PC-3 (cell line): ENCODE results near the gene PRDM9. TPM values are rescaled to one million over a fixed set of nuclear protein-coding genes. Genes with fewer than 3 reads are reported as not detected.
"Not testable (repeated sequence)": the region's sequence is repeated elsewhere in the genome, so short reads cannot be mapped to it uniquely, and the experiment has no call there.

Experiments
- ATAC-seq: fragments of 200-7000 bp; cut with Tn5 transposase; 2 replicates; pipeline ENCODE4 v1.9.1; 2020; ENCODE audit warnings: mild to moderate bottlenecking, moderate library complexity
- BruUV-seq: library from RNA; stranded (reverse); fragments of 400-500 nt; replicated peaks from 2 replicates; lab custom pipeline; 2021; lab: Mats Ljungman, UMichigan
- CTCF ChIA-PET: fragments of 300-600 bp; sonication (Branson Sonifier 250); formaldehyde crosslinking; loops from one replicate; lab custom pipeline; 2022; ENCODE audit warnings: antibody characterized with exemption; lab: Charles Lee
- POLR2A ChIA-PET: fragments of 300-600 bp; sonication (Branson Sonifier 250); formaldehyde crosslinking; loops from one replicate; lab custom pipeline; 2022; ENCODE audit warnings: antibody characterized with exemption; ENCODE audit not compliant: unreplicated experiment; lab: Charles Lee
- DNase-seq: peaks from one replicate; pipeline ENCODE4 v3.0.0-alpha.2; 2015
- H2AFZ ChIP-seq: fragments of 300-600 bp; sonication (generic); 2 replicates; pipeline ENCODE4 v1.6.0; 2016; ENCODE audit warnings: antibody characterized with exemption, low read length
- H3F3A ChIP-seq: fragments of 300-600 bp; sonication (generic); one replicate; pipeline ENCODE4 v1.6.0; 2017; ENCODE audit warnings: antibody characterized with exemption, low read length, control low read depth, mild to moderate bottlenecking; ENCODE audit not compliant: unreplicated experiment
- H3K27ac ChIP-seq: fragments of 300-600 bp; sonication (generic); 2 replicates; pipeline ENCODE4 v1.5.1; 2016; ENCODE audit warnings: mild to moderate bottlenecking, low read length
- H3K27me3 ChIP-seq: fragments of 300-600 bp; sonication (generic); 2 replicates; pipeline ENCODE4 v1.6.1; 2016; ENCODE audit warnings: low read length, mixed read lengths
- H3K36me3 ChIP-seq: fragments of 300-600 bp; sonication (generic); 2 replicates; pipeline ENCODE4 v1.6.1; 2016; ENCODE audit warnings: low read depth, mixed run types, low read length, mixed read lengths
- H3K4me1 ChIP-seq: fragments of 300-600 bp; sonication (generic); 2 replicates; pipeline ENCODE4 v1.5.1; 2016; ENCODE audit warnings: low read length; ENCODE audit not compliant: insufficient read depth
- H3K4me2 ChIP-seq: fragments of 300-600 bp; sonication (generic); 2 replicates; pipeline ENCODE4 v1.6.0; 2016; ENCODE audit warnings: low read length
- H3K4me3 ChIP-seq: fragments of 300-600 bp; sonication (generic); 2 replicates; pipeline ENCODE4 v1.5.1; 2016; ENCODE audit warnings: mild to moderate bottlenecking, low read length, mixed read lengths
- H3K79me2 ChIP-seq: fragments of 300-600 bp; sonication (generic); 2 replicates; pipeline ENCODE4 v1.6.1; 2017; ENCODE audit warnings: low read length, mixed read lengths
- H3K9ac ChIP-seq: fragments of 300-600 bp; sonication (generic); 2 replicates; pipeline ENCODE4 v1.6.0; 2016; ENCODE audit warnings: mild to moderate bottlenecking, low read length
- H3K9me2 ChIP-seq: fragments of 300-600 bp; sonication (generic); replicated peaks from 2 replicates; pipeline ENCODE4 v1.6.1; 2016; ENCODE audit warnings: mixed run types, low read length, mixed read lengths
- H3K9me3 ChIP-seq: fragments of 300-600 bp; sonication (generic); 2 replicates; pipeline ENCODE4 v1.6.1; 2016; ENCODE audit warnings: low read length, mixed read lengths
- H4K20me1 ChIP-seq: fragments of 300-600 bp; sonication (generic); 2 replicates; pipeline ENCODE4 v1.6.1; 2016; ENCODE audit warnings: low read length, mixed read lengths
- EZH2 ChIP-seq: fragments of 300-600 bp; sonication (generic); IDR thresholded peaks from one replicate; pipeline ENCODE4 v1.6.1; 2017; ENCODE audit warnings: antibody characterized with exemption, mild to moderate bottlenecking, low read length; ENCODE audit not compliant: unreplicated experiment
- EZH2phosphoT487 ChIP-seq: fragments of 300-600 bp; sonication (generic); IDR thresholded peaks from 2 replicates; pipeline ENCODE4 v1.6.1; 2018; ENCODE audit warnings: mild to moderate bottlenecking, antibody characterized with exemption, low read length, borderline replicate concordance
- intact Hi-C: fragments of 100-400 bp; cut with micrococcal nuclease; formaldehyde crosslinking; loops from 2 replicates; pipeline ENCODE4 v1.9.0; 2023
- total RNA-seq: library from RNA; depleted of rRNA; stranded (reverse); fragments of >200 nt; gene quantifications from 2 replicates; pipeline ENCODE4 v1.2.3, GENCODE V29; 2014
- TF ChIP-seq, protein P1 (sequence below): fragments of 300-600 bp; sonication (generic); conservative IDR thresholded peaks from 2 replicates; pipeline ENCODE4 v1.5.1; 2017; ENCODE audit warnings: antibody characterized with exemption, low read depth, mild to moderate bottlenecking, low read length

The PRDM9 gene
- total RNA-seq, 1 experiment from 2014 or later = 0.11 TPM

DNA sequence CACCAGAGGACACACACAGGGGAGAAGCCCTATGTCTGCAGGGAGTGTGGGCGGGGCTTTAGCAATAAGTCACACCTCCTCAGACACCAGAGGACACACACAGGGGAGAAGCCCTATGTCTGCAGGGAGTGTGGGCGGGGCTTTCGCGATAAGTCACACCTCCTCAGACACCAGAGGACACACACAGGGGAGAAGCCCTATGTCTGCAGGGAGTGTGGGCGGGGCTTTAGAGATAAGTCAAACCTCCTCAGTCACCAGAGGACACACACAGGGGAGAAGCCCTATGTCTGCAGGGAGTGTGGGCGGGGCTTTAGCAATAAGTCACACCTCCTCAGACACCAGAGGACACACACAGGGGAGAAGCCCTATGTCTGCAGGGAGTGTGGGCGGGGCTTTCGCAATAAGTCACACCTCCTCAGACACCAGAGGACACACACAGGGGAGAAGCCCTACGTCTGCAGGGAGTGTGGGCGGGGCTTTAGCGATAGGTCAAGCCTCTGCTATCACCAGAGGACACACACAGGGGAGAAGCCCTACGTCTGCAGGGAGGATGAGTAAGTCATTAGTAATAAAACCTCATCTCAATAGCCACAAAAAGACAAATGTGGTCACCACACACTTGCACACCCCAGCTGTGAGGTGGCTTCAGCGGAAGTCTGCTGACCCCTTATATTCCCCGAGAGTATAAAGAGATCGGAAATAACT is 20.0 kb downstream of the PRDM9 start:
- H3K27me3 ChIP-seq, H3K9me3 ChIP-seq, H3K9me2 ChIP-seq, BruUV-seq, H3K36me3 ChIP-seq, POLR2A ChIA-PET, H3K9ac ChIP-seq, H4K20me1 ChIP-seq, intact Hi-C loops, H3F3A ChIP-seq, CTCF ChIA-PET, H3K27ac ChIP-seq, H3K79me2 ChIP-seq, H3K4me1 ChIP-seq: not testable (repeated sequence)
- Histone ChIP-seq H3K4me3 (peak overlapping the region; percentile 43; the same call in 1 of the 2 replicates), H2AFZ (peak overlapping the region; percentile 37; the same call in 1 of the 2 replicates), H3K4me2 (peak overlapping the region; percentile 53)
- peak; percentile 81 for DNase-seq
- peak; percentile 90 for ATAC-seq

DNA sequence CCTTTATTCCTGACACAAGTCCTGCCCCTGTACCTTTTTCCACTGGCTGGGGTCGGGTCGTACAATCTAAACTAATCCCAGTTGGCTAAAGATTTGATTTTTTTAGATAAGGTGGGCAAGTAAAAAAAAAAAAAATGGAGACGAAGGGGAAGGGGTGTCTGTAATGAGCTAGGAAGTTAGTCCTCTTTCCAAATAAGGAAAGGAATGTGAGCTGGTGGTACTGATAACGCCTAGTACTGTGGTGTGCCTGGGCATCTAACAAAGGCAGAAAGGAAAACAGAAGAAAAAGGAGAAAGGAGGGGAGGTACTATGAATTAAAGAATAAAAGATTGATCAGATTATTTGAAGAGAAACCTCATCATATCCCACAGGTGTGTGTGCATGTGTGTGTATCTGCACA is 21.3 kb downstream of the PRDM9 start:
- no peaks in the 10 kb centered on the region for H3K27me3 ChIP-seq
- no TSS peak for BruUV-seq
- ChIA-PET CTCF (no interaction called here), POLR2A (no interaction called here)
- no peak overlapping the region for H3K4me2 ChIP-seq
- H3K79me2 ChIP-seq = no peaks in the 10 kb centered on the region
- H2AFZ ChIP-seq = no peak overlapping the region
- H3K9me3 ChIP-seq = no peaks in the 10 kb centered on the region
- intact Hi-C loops = no loop called here
- no peak overlapping the region for H3K4me3 ChIP-seq
- H3F3A ChIP-seq = no peaks in the 10 kb centered on the region
- H3K27ac ChIP-seq = no peak overlapping the region
- DNase-seq (no peak), ATAC-seq (no peak)
- TF ChIP-seq, protein P1, sequence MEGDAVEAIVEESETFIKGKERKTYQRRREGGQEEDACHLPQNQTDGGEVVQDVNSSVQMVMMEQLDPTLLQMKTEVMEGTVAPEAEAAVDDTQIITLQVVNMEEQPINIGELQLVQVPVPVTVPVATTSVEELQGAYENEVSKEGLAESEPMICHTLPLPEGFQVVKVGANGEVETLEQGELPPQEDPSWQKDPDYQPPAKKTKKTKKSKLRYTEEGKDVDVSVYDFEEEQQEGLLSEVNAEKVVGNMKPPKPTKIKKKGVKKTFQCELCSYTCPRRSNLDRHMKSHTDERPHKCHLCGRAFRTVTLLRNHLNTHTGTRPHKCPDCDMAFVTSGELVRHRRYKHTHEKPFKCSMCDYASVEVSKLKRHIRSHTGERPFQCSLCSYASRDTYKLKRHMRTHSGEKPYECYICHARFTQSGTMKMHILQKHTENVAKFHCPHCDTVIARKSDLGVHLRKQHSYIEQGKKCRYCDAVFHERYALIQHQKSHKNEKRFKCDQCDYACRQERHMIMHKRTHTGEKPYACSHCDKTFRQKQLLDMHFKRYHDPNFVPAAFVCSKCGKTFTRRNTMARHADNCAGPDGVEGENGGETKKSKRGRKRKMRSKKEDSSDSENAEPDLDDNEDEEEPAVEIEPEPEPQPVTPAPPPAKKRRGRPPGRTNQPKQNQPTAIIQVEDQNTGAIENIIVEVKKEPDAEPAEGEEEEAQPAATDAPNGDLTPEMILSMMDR = no peak
- no peak for TF ChIP-seq EZH2
- no peak for TF ChIP-seq EZH2phosphoT487
- peaks cover 4% of the 10 kb centered on the region; the same call in 1 of the 2 replicates for H3K4me1 ChIP-seq
- H3K9me2 ChIP-seq = no peaks in the 10 kb centered on the region
- H3K9ac ChIP-seq = no peak overlapping the region
- H3K36me3 ChIP-seq = no peaks in the 10 kb centered on the region
- H4K20me1 ChIP-seq = no peaks in the 10 kb centered on the region

DNA sequence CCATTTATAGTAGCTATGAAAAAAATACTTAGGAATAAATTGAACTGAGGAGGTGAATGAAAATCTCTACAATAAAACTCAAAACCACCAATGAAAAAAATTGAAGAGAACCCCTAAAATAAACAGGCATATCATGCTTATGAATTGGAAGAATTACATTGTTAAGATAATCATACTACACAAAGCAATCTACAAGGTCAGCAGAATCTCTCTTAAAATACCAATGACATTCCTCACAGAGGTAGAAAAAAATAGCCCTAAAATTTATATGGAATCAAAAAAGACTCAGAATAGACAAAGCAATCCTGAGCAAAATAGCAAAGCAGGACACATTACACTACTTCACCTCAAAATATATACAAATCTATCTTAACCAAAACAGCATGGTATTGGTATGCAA is 23.2 kb downstream of the PRDM9 start:
- ChIA-PET CTCF (no interaction called here), POLR2A (no interaction called here)
- no peaks in the 10 kb centered on the region for H4K20me1 ChIP-seq
- no peak overlapping the region for H3K27ac ChIP-seq
- no peaks in the 10 kb centered on the region for H3K36me3 ChIP-seq
- no peak overlapping the region for H3K4me2 ChIP-seq
- no peaks in the 10 kb centered on the region for H3K79me2 ChIP-seq
- H2AFZ ChIP-seq = no peak overlapping the region
- no peaks in the 10 kb centered on the region for H3K27me3 ChIP-seq
- no peaks in the 10 kb centered on the region for H3K9me3 ChIP-seq
- TF ChIP-seq EZH2 (no peak), EZH2phosphoT487 (no peak)
- TF ChIP-seq, protein P1 = no peak
- H3K4me1 ChIP-seq = peaks cover 4% of the 10 kb centered on the region; the same call in 1 of the 2 replicates
- no peak overlapping the region for H3K4me3 ChIP-seq
- no peak for ATAC-seq
- no TSS peak for BruUV-seq
- no peak for DNase-seq
- no peaks in the 10 kb centered on the region for H3F3A ChIP-seq
- intact Hi-C loops = no loop called here
- no peak overlapping the region for H3K9ac ChIP-seq
- H3K9me2 ChIP-seq = no peaks in the 10 kb centered on the region
